ENCODE measurements around the gene ANKRD55. TPM values are rescaled to one million over a fixed set of nuclear protein-coding genes. Genes with fewer than 3 reads are reported as not detected.

Gene ANKRD55
- total RNA-seq, 1 donor from 2014 or later: not detected

- Histone ChIP-seq H3K9me3 (no peaks in the 10 kb centered on the region), H3K36me3 (no peaks in the 10 kb centered on the region), H3K27ac (no peak overlapping the region), H3K4me3 (no peak overlapping the region), H3K4me1 (peaks cover 0 to 6% of the 10 kb centered on the region in 2 donors), H3K27me3 (no peaks in the 10 kb centered on the region)
- no peak for DNase-seq (ENCODE audit: low spot score in 2 of 2)
- intact Hi-C loops (cut with DNase I): loop anchor here (10.0 kb wide), 1 partner anchor 175 kb away; the partner anchor contains the start of gene IL6ST
- no peak for TF ChIP-seq CTCF (IDR thresholded peaks at IDR 0.05)
Observed at GRCh38 chr5:56169949-56170348, 63.2 kb downstream of the ANKRD55 start.

- Histone ChIP-seq H3K27me3 (no peaks in the 10 kb centered on the region), H3K9me3 (no peaks in the 10 kb centered on the region), H3K36me3 (no peaks in the 10 kb centered on the region), H3K4me1 (peaks cover 0 to 6% of the 10 kb centered on the region in 2 donors), H3K4me3 (no peak overlapping the region), H3K27ac (no peak overlapping the region)
- no peak for DNase-seq (ENCODE audit: low spot score in 2 of 2)
- TF ChIP-seq CTCF (IDR thresholded peaks at IDR 0.05): no peak
- intact Hi-C loops (cut with DNase I): no loop called here
Observed at GRCh38 chr5:56169281-56169680, 63.8 kb downstream of the ANKRD55 start.

GRCh38 chr5:56168066-56168478 lies 65.1 kb downstream of the ANKRD55 start:
- TF ChIP-seq CTCF (IDR thresholded peaks at IDR 0.05): no peak
- H3K4me3 ChIP-seq: no peak overlapping the region
- H3K36me3 ChIP-seq: no peaks in the 10 kb centered on the region
- intact Hi-C loops (cut with DNase I): no loop called here
- no peak overlapping the region for H3K27ac ChIP-seq
- no peak for DNase-seq (ENCODE audit: low spot score in 2 of 2)
- peaks cover 0 to 6% of the 10 kb centered on the region in 2 donors for H3K4me1 ChIP-seq
- H3K9me3 ChIP-seq: no peaks in the 10 kb centered on the region
- no peaks in the 10 kb centered on the region for H3K27me3 ChIP-seq

GRCh38 chr5:56167519-56167918 lies 65.6 kb downstream of the ANKRD55 start:
- Histone ChIP-seq H3K27me3 (no peaks in the 10 kb centered on the region), H3K9me3 (no peaks in the 10 kb centered on the region), H3K36me3 (no peaks in the 10 kb centered on the region), H3K4me1 (peaks cover 0 to 6% of the 10 kb centered on the region in 2 donors), H3K27ac (no peak overlapping the region), H3K4me3 (no peak overlapping the region)
- intact Hi-C loops (cut with DNase I): no loop called here
- DNase-seq (ENCODE audit: low spot score in 2 of 2): no peak
- no peak for TF ChIP-seq CTCF (IDR thresholded peaks at IDR 0.05)

- Histone ChIP-seq H3K27me3 (no peaks in the 10 kb centered on the region), H3K4me1 (peaks cover 0 to 6% of the 10 kb centered on the region in 2 donors), H3K36me3 (no peaks in the 10 kb centered on the region), H3K4me3 (no peak overlapping the region), H3K27ac (no peak overlapping the region), H3K9me3 (no peaks in the 10 kb centered on the region)
- TF ChIP-seq CTCF (IDR thresholded peaks at IDR 0.05): no peak
- intact Hi-C loops (cut with DNase I): no loop called here
- DNase-seq (ENCODE audit: low spot score in 2 of 2): no peak
Observed at GRCh38 chr5:56166671-56167385, 66.3 kb downstream of the ANKRD55 start.

Data from ascending aorta (tissue), 2 donors.